Measurements from ENCODE around the gene ULK1. TPM values are rescaled to one million over a fixed set of nuclear protein-coding genes. Genes with fewer than 3 reads are reported as not detected.

ULK1 gene
- total and polyA plus RNA-seq, 4 donors: 15.4 to 32.8 (median 22.8) TPM

DNA sequence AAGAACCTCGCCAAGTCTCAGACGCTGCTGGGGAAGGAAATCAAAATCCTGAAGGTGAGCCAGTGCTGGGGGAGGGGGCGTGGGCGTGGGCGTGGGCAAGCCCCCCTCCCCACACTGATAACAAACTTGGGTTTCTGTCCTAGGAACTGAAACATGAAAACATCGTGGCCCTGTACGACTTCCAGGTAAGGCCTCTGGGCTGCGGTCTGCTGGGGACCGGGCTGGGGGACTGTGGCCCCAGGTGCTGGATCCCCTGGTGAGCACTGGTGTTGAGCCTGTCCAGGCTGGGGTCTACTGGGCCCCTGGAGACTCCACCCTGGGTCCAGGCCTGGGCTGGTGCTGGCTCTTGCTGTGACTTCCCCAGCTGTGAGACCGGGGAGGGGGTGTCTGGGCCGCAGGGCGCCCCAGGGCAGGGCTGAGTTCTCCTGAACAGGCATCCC is 1.2 kb downstream of the ULK1 start:
- WGBS, 2 donors: 0 to 2% methylated on average over 10 to 12 of the region's 12 CpGs
- DNase-seq (peak in 1 of 3 donors; percentile 6), ATAC-seq (ENCODE audit: insufficient read depth, low FRiP score) (no peak)

DNA sequence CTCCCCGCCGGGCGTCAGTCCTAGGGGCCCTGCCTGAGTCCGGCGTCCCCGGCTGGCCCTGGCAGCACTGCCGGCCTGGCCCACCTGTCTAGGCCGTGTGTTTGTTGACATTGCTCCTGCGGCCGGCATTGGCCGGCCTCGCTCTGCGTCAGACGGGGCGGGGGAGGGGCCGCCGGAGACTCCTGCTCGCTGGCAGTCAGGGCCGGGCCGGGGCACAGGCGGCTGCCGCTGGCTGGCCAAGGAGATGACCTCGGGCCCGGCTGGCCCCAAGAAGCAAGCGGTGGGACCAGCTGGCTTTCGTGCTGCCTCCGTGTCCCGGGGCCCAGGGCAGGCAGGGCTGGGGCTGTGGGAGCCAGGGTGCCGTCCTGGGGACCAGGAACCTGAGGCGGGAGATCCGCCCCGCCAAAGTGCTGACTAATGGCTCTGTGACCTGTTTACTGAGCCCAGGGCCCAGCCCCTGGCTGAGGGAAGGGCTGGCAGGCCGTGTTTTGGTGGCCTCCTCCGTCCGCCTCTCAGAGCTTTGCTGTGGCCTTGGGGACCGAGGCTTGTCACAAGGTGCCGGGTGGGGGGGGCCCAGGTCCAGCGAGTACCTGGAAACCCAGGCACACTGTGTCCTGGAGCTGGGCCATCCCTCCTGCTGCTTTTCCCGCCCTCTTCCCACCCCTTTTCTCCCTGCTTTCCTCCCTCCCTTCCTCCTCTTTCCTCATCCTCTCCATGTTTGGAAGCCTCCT is 1.8 kb downstream of the ULK1 start:
- Histone ChIP-seq H3K9ac (ENCODE audit: insufficient read depth in 1 of 2, low read length in 2 of 2) (peak overlapping the region; percentile 23 to 73), H3K27me3 (ENCODE audit: control insufficient read depth in 3 of 3, insufficient read depth in 3 of 3, low read length in 2 of 3) (no peaks in the 10 kb centered on the region), H3K4me1 (ENCODE audit: control insufficient read depth in 5 of 5, insufficient read depth in 5 of 5, low read length in 5 of 5) (peaks cover 0 to 18% (median 4%) of the 10 kb centered on the region in 5 donors), H3K27ac (ENCODE audit: low read depth in 1 of 2, low read length in 1 of 2) (peak overlapping the region; percentile 92 to 98), H3K9me3 (ENCODE audit: control insufficient read depth in 4 of 4, insufficient read depth in 3 of 4, low read length in 3 of 4) (no peaks in the 10 kb centered on the region), H3K4me3 (peak overlapping the region; percentile 61), H3K36me3 (ENCODE audit: control insufficient read depth in 4 of 4, insufficient read depth in 4 of 4, low read length in 4 of 4) (peaks cover 0 to 9% (median 5%) of the 10 kb centered on the region in 4 donors)
- WGBS, 2 donors: 3 to 4% methylated on average over 37 to 39 of the region's 39 CpGs
- peak; percentile 73 to 83 (median 80) for DNase-seq
- no peak for TF ChIP-seq CTCF (IDR thresholded peaks at IDR 0.05; ENCODE audit: control extremely low read depth, extremely low read depth)
- peak; percentile 87 for ATAC-seq (ENCODE audit: insufficient read depth, low FRiP score)

More for the DNA sequence above, 1.2 kb downstream of the ULK1 start:
- no peaks in the 10 kb centered on the region for H3K9me3 ChIP-seq (ENCODE audit: control insufficient read depth in 4 of 4, insufficient read depth in 3 of 4, low read length in 3 of 4)
- H3K9ac ChIP-seq (ENCODE audit: insufficient read depth in 1 of 2, low read length in 2 of 2): peak overlapping the region; percentile 42 to 73
- H3K36me3 ChIP-seq (ENCODE audit: control insufficient read depth in 4 of 4, insufficient read depth in 4 of 4, low read length in 4 of 4): peaks cover 0 to 9% (median 5%) of the 10 kb centered on the region in 4 donors
- TF ChIP-seq CTCF (IDR thresholded peaks at IDR 0.05; ENCODE audit: control extremely low read depth, extremely low read depth): no peak
- H3K4me1 ChIP-seq (ENCODE audit: control insufficient read depth in 5 of 5, insufficient read depth in 5 of 5, low read length in 5 of 5): peaks cover 0 to 18% (median 4%) of the 10 kb centered on the region in 5 donors
- H3K27ac ChIP-seq (ENCODE audit: low read depth in 1 of 2, low read length in 1 of 2): peak overlapping the region; percentile 92 to 98
- H3K4me3 ChIP-seq: peak overlapping the region; percentile 61
- H3K27me3 ChIP-seq (ENCODE audit: control insufficient read depth in 3 of 3, insufficient read depth in 3 of 3, low read length in 2 of 3): no peaks in the 10 kb centered on the region

- peaks cover 0 to 9% (median 5%) of the 10 kb centered on the region in 4 donors for H3K36me3 ChIP-seq (ENCODE audit: control insufficient read depth in 4 of 4, insufficient read depth in 4 of 4, low read length in 4 of 4)
- peak; percentile 66 to 85 (median 78) for DNase-seq
- peak overlapping the region in 1 of 2 donors; percentile 23 for H3K9ac ChIP-seq (ENCODE audit: insufficient read depth in 1 of 2, low read length in 2 of 2)
- peak overlapping the region; percentile 92 to 98 for H3K27ac ChIP-seq (ENCODE audit: low read depth in 1 of 2, low read length in 1 of 2)
- no peaks in the 10 kb centered on the region for H3K27me3 ChIP-seq (ENCODE audit: control insufficient read depth in 3 of 3, insufficient read depth in 3 of 3, low read length in 2 of 3)
- peak overlapping the region; percentile 58 for H3K4me3 ChIP-seq
- no peaks in the 10 kb centered on the region for H3K9me3 ChIP-seq (ENCODE audit: control insufficient read depth in 4 of 4, insufficient read depth in 3 of 4, low read length in 3 of 4)
- WGBS, 2 donors: 18 to 49% methylated on average over 14 of the region's 14 CpGs
- ATAC-seq (ENCODE audit: insufficient read depth, low FRiP score): no peak
- H3K4me1 ChIP-seq (ENCODE audit: control insufficient read depth in 5 of 5, insufficient read depth in 5 of 5, low read length in 5 of 5): peaks cover 0 to 24% (median 4%) of the 10 kb centered on the region in 5 donors
- TF ChIP-seq CTCF (IDR thresholded peaks at IDR 0.05; ENCODE audit: control extremely low read depth, extremely low read depth): no peak
Measured at GRCh38 chr12:131896811-131897270, 2.4 kb downstream of the ULK1 start.
